VCaP (cell line): ENCODE measurements around the gene CADM1.

Experiments
- H3K27ac ChIP-seq: fragments of 450-650 bp; 2 replicates; pipeline ENCODE4 v1.5.1; 2017
- TF ChIP-seq, protein P1 (sequence below): fragments of 450-650 bp; conservative IDR thresholded peaks from 2 replicates; pipeline ENCODE4 v1.5.1; 2017; ENCODE audit warnings: mild to moderate bottlenecking, moderate library complexity

The CADM1 gene

GRCh38 chr11:115185507-115185906 is 318.7 kb downstream of the CADM1 start:
- no peak overlapping the region for H3K27ac ChIP-seq
- TF ChIP-seq, protein P1, sequence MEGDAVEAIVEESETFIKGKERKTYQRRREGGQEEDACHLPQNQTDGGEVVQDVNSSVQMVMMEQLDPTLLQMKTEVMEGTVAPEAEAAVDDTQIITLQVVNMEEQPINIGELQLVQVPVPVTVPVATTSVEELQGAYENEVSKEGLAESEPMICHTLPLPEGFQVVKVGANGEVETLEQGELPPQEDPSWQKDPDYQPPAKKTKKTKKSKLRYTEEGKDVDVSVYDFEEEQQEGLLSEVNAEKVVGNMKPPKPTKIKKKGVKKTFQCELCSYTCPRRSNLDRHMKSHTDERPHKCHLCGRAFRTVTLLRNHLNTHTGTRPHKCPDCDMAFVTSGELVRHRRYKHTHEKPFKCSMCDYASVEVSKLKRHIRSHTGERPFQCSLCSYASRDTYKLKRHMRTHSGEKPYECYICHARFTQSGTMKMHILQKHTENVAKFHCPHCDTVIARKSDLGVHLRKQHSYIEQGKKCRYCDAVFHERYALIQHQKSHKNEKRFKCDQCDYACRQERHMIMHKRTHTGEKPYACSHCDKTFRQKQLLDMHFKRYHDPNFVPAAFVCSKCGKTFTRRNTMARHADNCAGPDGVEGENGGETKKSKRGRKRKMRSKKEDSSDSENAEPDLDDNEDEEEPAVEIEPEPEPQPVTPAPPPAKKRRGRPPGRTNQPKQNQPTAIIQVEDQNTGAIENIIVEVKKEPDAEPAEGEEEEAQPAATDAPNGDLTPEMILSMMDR, result no peak

GRCh38 chr11:115184901-115185300 is 319.3 kb downstream of the CADM1 start:
- no peak overlapping the region for H3K27ac ChIP-seq
- TF ChIP-seq, protein P1, result no peak

DNA sequence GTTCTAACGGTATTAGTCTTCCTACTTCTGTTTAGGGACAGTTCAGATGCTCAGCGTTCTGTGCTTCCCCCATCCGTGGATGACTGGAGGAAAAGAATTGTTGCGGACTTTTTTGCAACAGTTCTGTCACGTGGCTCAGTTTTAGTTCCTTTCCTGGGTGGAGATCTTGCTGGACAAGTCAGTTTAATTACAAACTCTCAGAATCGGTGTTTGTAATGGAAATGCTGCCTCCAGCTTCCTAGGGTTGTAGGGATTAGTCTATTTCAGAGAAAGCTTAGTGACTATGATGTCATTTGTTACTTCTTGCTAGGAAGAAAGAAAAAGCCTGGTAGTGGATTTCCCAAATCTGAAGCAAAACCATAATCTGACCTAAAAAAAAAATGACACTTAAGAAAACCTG is 320.4 kb downstream of the CADM1 start:
- TF ChIP-seq, protein P1, result no peak
- no peak overlapping the region for H3K27ac ChIP-seq

- H3K27ac ChIP-seq, result no peak overlapping the region
- TF ChIP-seq, protein P1, result no peak
These were observed 321.1 kb downstream of the CADM1 start for GRCh38 chr11:115183136-115183535.

DNA sequence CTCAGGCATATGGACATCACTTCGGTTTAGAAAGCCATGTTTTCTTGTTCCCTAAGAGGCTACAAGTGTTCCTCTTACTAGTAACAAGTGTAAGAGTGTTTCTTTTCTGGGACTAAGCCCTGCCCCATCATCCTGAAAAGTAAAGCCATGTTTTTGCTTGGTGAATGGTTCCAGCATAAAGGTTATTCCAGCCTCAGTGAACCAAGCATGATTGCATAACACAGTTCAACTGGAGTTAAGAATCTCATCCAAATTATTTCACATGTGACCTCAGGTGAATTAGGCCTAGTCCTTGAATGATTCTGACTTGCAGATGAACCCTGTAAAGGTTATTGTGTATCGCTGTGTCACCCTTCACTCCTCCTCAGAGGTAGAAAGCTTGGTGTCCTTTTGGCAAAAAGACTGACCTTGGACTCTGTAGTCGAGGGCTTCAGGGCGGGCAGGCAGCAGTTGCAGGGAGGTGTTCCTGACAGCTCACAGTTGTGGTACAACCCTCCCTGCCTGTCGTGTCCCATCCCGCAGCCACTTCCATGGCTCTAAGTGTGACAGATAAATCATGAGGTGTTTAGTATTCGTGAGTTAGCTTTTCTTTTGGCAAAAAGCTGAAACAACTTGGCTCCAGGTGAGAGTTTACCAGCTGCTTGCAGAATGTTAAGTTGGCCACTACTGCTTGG is 321.8 kb downstream of the CADM1 start:
- no peak overlapping the region for H3K27ac ChIP-seq
- TF ChIP-seq, protein P1, result no peak

- TF ChIP-seq, protein P1, result no peak
- H3K27ac ChIP-seq, result no peak overlapping the region
These were observed 322.7 kb downstream of the CADM1 start for GRCh38 chr11:115181538-115181937.

GRCh38 chr11:115180272-115180671 is 323.9 kb downstream of the CADM1 start:
- TF ChIP-seq, protein P1, result no peak
- no peak overlapping the region for H3K27ac ChIP-seq
